GM10248 (cell line): ENCODE results near the gene F2RL1.
"Not testable (repeated sequence)": the region's sequence is repeated elsewhere in the genome, so short reads cannot be mapped to it uniquely, and the experiment has no call there.

Source experiments
- CTCF ChIA-PET: fragments of 300-600 bp; sonication (Branson Sonifier 250); formaldehyde crosslinking; extraction: SDS; loops from one replicate; lab custom pipeline; 2021; ENCODE audit warnings: antibody characterized with exemption; lab: Yijun Ruan, JAX
- POLR2A ChIA-PET: fragments of 350-650 bp; sonication (Branson Sonifier 250); formaldehyde crosslinking; extraction: SDS; loops from one replicate; lab custom pipeline; 2020; ENCODE audit warnings: antibody characterized with exemption; lab: Yijun Ruan, JAX
- DNase-seq: peaks from one replicate; pipeline ENCODE4 v3.0.0; 2012; ENCODE audit errors: extremely low spot score
- CTCF ChIP-seq: IDR thresholded peaks from 2 replicates; pipeline ENCODE4 v1.5.1; 2012; ENCODE audit warnings: mild to moderate bottlenecking, low read depth; ENCODE audit errors: extremely low read depth, missing control alignments, control extremely low read depth

The F2RL1 gene

GRCh38 chr5:76849419-76850291 is 30.8 kb downstream of the F2RL1 start, which contains the start of gene S100Z:
S100Z (plus strand) TSS chr5:76850014; CDS start chr5:76875360, 25,346 bp downstream.
- DNase-seq = no peak
- CTCF ChIA-PET = no interaction called here
- POLR2A ChIA-PET = no interaction called here
- no peak for TF ChIP-seq CTCF

- no peak for DNase-seq
- no peak for TF ChIP-seq CTCF
- POLR2A ChIA-PET = no interaction called here
- CTCF ChIA-PET = no interaction called here
These were observed 31.8 kb downstream of the F2RL1 start for GRCh38 chr5:76850543-76851145.

- POLR2A ChIA-PET = no interaction called here
- no peak for DNase-seq
- CTCF ChIA-PET = no interaction called here
These were observed 33.0 kb downstream of the F2RL1 start for GRCh38 chr5:76851728-76852369.

GRCh38 chr5:76852772-76853171 is 33.9 kb downstream of the F2RL1 start:
- CTCF ChIA-PET = interaction anchor here (1.5 kb wide), 1 partner anchor 12 kb away, joined by 4 read pairs; no protein-coding TSS in a partner anchor
- DNase-seq = no peak
- TF ChIP-seq CTCF = no peak
- POLR2A ChIA-PET = interaction anchor here (0.5 kb wide), 1 partner anchor 21 kb away, joined by 3 read pairs; no protein-coding TSS in a partner anchor

More at GRCh38 chr5:76851728-76852369, 33.0 kb downstream of the F2RL1 start:
- no peak for TF ChIP-seq CTCF

- POLR2A ChIA-PET, DNase-seq: not testable (repeated sequence)
- CTCF ChIA-PET = interaction anchor here (1.5 kb wide), 1 partner anchor 11 kb away, joined by 4 read pairs; no protein-coding TSS in a partner anchor
These were observed 34.9 kb downstream of the F2RL1 start for GRCh38 chr5:76853741-76854140.

- no peak for TF ChIP-seq CTCF
- ChIA-PET CTCF (no interaction called here), POLR2A (no interaction called here)
- DNase-seq = no peak
These were observed 35.8 kb downstream of the F2RL1 start for GRCh38 chr5:76854644-76855043.

- DNase-seq, CTCF ChIA-PET, POLR2A ChIA-PET: not testable (repeated sequence)
These were observed 36.7 kb downstream of the F2RL1 start for GRCh38 chr5:76855501-76855900.
